Measurements from ENCODE around the gene HHIPL1.
A peak's percentile ranks its signal among the peaks of the same experiment; 100 is the strongest.

Gene HHIPL1

DNA sequence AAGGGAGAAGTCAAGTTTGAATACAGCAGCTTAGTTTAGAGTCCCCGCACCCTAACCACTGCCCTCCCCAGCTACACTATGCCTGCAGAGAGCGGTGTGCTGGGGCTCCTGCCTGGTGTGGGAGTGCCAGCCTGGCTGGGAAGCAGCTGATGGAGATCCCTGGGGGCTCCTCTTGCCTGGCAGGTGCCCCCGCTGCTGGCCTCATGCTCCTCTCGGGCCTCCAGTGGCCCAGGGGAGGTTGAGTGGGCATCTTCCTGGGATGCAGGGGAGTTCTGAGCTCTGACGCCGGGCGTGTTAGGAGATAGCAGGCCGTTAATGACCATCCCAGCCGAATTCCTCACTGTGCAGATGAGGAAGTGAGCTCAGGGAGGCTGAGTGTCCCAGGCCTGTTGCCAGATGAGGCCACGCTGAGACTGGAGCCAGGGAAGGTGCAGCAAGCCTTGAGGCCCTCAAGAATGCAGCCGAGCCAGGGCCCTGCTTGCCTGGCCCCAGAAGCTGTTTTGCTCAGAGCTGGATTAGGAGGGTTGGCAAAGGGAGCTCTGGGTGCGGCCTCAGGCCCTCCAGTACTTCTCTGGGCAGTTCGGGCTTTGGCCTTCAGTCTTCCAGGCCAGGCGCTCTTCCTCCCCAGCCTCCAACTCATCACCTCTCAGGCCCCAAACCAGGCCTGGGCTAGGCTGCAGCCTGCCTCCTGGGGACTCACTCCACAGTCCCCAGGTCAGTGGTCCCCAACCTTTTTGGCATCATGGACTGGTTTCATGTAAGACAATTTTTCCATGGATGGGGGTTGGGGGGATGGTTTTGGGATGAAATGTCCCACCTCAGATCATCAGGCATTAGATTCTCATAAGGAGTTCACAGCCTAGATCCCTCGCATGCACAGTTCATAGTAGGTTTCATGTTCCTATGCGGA is 32.6 kb downstream of the HHIPL1 start:
- DNase-seq = no peak

DNA sequence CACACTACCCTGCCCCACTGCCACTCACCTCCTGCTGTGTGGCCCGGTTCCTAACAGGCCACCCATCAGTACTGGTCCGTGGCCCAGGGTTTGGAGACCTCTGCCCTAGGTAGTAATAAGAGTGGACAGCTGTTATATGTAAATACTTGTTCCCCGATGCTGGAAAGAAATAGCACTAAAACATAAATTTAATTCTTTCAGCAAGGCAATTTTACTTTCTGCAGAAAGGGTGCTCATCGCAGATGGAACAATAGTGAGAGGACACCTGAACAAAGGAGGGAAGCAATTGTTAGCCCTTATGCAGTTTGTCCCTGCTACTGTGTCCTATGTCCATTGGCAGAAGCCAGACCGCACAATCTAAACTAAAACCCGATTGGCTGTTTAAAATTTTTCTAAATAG is 33.3 kb downstream of the HHIPL1 start:
- DNase-seq = no peak

- no peak for DNase-seq
These were observed 34.2 kb downstream of the HHIPL1 start for GRCh38 chr14:99679111-99679510.

GRCh38 chr14:99679543-99679942 is 34.6 kb downstream of the HHIPL1 start:
- DNase-seq = no peak

DNA sequence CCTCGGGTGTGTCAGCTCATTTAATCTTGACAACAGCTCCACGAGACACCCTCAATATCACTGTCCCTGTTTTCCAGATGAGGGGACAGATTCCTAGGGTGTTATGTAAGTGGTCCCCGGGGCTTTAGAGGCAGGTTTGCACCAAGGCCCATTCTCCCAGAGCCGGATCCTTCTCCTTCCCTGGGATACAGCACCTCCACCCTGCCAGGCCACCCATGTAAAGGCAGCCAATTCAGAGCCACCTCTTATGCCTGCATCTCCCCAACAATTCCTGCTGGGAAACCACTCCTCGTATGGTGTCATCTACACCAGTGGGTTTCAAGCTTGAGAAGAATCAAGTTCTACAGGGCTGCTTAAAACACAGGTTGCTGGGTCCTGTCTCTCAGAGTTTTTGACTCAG is 35.1 kb downstream of the HHIPL1 start:
- DNase-seq = no peak

GRCh38 chr14:99681101-99681831 is 36.3 kb downstream of the HHIPL1 start:
- no peak for DNase-seq

GRCh38 chr14:99681832-99682148 is 36.9 kb downstream of the HHIPL1 start:
- no peak for DNase-seq

DNA sequence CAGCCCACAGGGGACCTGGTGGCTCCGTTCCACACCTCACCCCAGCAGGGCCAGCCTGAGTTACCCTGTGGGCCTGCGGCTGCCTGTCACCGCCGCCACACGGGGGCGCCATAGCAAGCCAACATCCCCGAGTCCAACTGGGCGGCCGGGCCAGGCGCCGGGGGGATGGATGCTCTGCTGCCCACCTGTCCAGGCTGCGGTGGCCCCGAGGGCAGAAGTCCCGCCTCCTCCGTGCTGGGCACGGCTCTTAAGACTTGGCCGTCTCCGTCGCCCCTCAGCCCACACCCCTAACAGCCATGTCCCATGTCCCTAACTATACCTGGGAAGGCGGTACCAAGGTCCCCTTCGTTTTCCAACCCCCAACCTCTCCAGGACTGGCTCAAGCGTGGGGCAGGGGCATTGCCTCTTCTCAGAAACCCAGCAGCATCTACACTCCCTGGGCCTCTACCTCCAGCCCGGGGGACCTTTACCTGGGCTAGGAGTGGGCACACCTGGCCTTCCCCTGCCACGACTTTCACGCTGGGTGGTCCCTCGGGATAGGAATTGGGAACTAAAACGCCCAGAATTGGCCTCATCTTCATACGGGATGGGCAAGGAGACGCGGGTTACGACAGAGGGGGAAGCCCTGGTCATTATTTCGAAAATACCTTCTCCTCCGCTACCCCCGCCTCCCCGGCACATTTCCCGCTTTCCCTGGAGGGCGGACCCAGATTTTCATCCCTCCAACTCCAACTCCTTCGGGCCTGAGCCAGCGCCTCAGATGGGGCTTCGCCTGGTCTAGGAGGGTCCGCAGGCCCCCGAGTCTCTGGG is 38.1 kb downstream of the HHIPL1 start:
- DNase-seq = peak; percentile 66

DNA sequence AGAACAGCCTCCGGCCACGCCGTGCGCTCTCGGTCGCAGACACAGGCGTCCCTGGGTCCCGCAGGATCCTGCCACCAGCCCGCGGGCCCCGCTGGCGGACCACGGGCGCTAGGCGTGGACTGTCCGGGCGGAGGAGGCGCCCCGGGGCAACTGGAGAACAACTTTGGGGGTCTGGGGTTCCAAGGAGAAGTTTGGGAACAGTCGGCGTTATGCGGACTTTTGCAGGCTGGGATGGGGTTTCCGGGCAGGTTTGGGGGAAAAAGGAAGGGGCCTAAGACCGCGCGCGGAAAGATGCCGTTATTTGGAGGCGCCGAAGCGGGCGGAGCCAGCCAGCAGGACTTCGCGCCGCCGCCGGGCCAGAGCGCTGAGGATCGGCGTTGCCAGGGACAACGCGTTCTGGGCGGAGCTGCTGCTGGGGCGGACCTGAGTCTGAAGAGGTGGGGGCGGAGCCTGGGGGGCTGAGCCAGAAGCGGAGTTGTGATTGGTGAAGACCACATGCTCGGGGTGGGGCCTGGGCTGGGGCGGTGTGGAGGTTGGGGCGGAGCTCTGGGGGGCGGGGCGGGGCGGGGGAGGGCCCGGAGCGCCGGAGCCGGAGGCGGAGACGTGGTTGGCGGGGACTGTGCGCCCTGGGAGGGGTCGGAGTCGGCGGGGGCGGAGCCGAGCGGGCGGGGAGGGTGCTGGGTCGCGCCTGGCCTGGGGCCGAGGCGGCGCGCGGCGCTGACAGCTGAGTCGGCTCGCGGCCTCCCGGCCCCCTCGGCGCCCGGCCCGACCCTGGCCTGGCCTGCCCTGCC is 38.9 kb downstream of the HHIPL1 start, which contains the start of gene CYP46A1:
TSS of gene CYP46A1 (plus strand) at position 680 of the 791 bp plus-strand sequence. CDS start 120 bp downstream, outside the sequence.
- DNase-seq = peak; percentile 98

- peak; percentile 11 for DNase-seq
These were observed 39.5 kb downstream of the HHIPL1 start for GRCh38 chr14:99684410-99684934.

- DNase-seq = no peak
These were observed 40.2 kb downstream of the HHIPL1 start for GRCh38 chr14:99685151-99685591.

DNA sequence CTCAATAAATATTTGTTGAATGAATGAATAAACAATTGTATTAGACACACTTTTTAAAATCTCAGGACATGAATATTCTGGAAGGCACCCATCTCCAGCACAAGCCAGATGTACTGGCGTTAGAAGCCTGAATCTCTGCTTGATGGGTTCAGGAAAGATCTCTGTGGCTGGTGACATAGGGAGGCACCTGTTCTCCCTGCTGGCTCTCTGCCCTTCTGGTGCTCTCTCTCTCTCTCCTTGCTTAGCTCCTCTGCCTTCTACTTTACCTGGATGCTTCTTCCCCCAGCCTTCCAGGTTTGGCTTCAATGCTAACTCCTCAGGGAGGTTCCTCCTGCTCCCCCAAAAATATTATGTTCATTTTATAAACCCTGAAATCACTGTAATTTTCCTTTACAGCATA is 40.7 kb downstream of the HHIPL1 start:
- DNase-seq = no peak

DNA sequence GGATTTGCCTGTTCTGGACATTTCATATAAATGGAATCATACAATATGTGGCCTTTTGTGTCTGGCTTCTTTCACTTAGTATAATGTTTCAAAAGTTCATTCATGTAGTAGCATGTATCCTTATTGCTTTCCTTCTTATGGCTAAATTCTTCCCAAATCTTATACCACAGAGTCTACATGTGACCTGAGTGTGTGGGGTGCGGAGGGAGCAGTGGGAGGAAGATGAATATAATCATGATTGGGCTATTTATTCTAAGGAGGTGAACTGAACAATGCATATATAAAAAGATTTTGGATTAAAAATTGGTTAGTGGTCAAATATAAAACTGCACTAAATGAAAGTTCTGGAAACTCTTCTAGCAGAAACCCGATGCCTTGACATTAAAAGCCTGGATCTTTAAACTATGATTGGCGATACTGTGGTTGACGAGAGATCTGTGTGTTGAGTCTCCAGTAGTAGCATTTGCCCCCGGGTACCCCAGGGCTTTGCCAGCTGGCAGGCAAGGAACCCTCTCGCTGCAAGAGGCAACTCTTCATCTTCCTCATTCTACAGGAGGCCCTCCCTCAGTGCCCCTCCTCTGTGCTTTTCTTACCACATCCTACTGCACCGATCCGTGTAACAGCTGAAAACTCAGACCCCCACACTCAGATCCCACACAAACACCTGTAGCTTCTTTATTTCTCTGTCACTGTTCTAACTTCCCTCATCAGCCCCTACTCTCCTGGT is 41.8 kb downstream of the HHIPL1 start:
- DNase-seq = no peak

GRCh38 chr14:99687284-99688209 is 42.6 kb downstream of the HHIPL1 start:
- no peak for DNase-seq

DNA sequence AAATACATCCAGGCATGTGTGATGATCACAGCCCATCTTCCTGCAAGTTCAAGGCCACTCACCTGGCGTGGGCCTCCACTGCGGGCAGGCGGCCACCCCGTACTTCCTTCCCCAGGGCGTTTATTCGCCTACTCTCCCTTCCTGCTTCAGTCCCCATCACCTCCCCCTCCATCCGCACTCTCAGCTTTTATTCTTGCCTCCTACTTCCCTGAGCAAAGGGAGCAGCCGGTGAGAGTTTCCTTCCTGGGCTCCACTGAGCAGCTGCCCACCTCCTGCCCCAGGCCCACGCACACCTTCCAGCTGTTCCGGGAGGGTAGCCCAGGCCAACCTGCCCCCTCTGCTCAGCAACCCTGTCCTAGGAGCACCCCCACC is 43.3 kb downstream of the HHIPL1 start:
- DNase-seq = no peak

DNA sequence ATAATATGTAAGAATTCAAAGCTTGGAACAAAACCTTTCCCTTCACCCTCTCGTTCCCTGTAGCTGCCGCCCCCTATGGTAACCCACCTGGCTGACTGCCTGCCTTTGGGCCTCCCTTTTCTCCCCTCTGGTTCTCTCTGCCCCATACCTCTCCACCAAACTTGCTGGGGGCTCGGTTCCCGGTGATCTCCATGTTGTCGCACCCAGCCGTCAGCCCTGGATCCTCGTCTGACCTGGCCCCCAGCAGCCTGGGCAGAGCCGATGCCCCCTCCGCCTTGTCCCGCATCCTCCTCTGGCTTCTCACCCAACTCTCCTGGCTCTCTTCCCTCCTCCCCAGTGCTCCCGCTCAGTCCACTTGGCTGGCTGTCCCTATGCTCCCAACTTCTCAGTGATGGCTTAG is 43.7 kb downstream of the HHIPL1 start:
- no peak for DNase-seq

DNA sequence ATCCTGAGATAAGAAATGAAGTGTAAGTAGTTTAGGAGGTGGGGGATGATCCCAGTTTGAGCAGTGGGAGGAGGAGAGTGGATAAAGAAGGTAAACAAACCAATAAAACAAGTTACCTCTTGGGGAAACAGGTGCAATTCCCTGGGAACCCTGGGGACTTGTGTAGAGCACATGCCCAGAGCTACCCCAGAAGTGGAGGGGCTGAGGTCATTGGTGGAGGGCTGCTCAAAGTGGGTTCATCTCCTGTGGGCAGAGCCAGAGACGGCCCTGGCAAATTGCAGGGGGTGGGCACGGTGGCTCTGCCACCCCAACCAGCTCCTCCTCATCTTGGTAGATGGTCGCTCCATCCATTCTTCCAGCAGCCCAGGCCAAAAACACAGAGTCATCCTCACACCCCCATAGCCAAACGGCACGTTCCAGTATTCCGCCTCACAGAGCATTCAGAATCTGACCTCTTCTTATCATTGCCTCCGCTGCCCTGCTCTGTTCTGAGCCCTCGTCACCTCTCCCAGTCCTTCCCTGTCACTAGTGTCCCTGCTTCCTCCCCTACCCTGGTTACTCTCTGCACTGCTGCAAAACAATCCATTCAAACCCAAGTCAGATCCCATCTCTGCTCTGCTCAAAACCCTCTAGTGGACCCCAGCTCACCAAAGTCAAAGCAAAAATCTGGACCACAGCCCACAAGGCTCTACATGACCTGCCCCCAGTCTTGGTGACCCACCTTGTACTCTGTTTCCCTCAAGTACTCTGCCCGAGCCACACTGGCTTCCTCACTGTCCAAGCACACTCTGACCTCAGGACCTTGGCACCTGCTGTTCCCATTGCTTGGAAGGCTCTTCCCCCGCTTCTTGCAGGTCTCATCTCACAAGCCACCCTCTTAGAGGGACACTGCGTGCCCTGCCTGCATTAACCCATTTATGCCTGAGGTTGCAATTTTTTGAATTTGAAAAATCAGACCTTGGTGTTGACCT is 44.6 kb downstream of the HHIPL1 start:
- DNase-seq = no peak

- DNase-seq = no peak
These were observed 45.7 kb downstream of the HHIPL1 start for GRCh38 chr14:99690636-99691035.

All from fibroblast of skin of back (primary cell).